B cell (primary cell): ENCODE data around the gene RUFY1.

Experiments used
- CTCF ChIP-seq: fragments of 200-600 bp; IDR thresholded peaks from one replicate; pipeline ENCODE4 v1.8.0; 2022; ENCODE audit warnings: antibody characterized with exemption, mild to moderate bottlenecking
- EZH2 ChIP-seq: IDR thresholded peaks from 2 replicates; pipeline ENCODE4 v1.6.1; 2012; ENCODE audit warnings: borderline replicate concordance, low read depth, mild to moderate bottlenecking, moderate library complexity, low read length; ENCODE audit not compliant: insufficient read depth, poor library complexity, severe bottlenecking

- TF ChIP-seq CTCF (no peak), EZH2 (no peak)
Measured at GRCh38 chr5:179516221-179516620, 34.1 kb upstream of the RUFY1 start.
